Activated CD4-positive, alpha-beta T cell treated with anti-CD3 and anti-CD28 coated beads for 36 hours (primary cell): ENCODE measurements around the gene GPR183. TPM values are rescaled to one million over a fixed set of nuclear protein-coding genes. Genes with fewer than 3 reads are reported as not detected.

Source experiments
- ATAC-seq: fragments of 200-7000 bp; cut with Tn5 transposase; one replicate; pipeline ENCODE4 v1.10.0; 2021; ENCODE audit warnings: mild to moderate bottlenecking, moderate library complexity
- CTCF ChIA-PET: fragments of 350-600 bp; sonication (Branson Sonifier 250); formaldehyde crosslinking; loops from one replicate; lab custom pipeline; 2021; ENCODE audit warnings: antibody characterized with exemption; lab: Charles Lee
- POLR2A ChIA-PET: fragments of 350-600 bp; sonication (Branson Sonifier 250); formaldehyde crosslinking; loops from one replicate; lab custom pipeline; 2021; ENCODE audit warnings: antibody characterized with exemption, inconsistent platforms; lab: Charles Lee
- DNase-seq: peaks from one replicate; pipeline ENCODE4 v3.0.0-alpha.2; 2020
- H3K27ac Mint-ChIP-seq: one replicate; pipeline ENCODE4 v1.8.0; 2021; ENCODE audit warnings: mixed read lengths
- H3K27me3 Mint-ChIP-seq: one replicate; pipeline ENCODE4 v1.8.0; 2021; ENCODE audit warnings: mixed read lengths
- H3K36me3 Mint-ChIP-seq: one replicate; pipeline ENCODE4 v1.8.0; 2021; ENCODE audit warnings: low read depth, mixed read lengths
- H3K4me1 Mint-ChIP-seq: one replicate; pipeline ENCODE4 v1.8.0; 2021; ENCODE audit warnings: mixed read lengths
- H3K4me3 Mint-ChIP-seq: one replicate; pipeline ENCODE4 v1.8.0; 2021; ENCODE audit warnings: mild to moderate bottlenecking, moderate library complexity, mixed read lengths
- H3K9me3 Mint-ChIP-seq: one replicate; pipeline ENCODE4 v1.8.0; 2021; ENCODE audit warnings: low read depth, mixed read lengths
- intact Hi-C, 2 experiments: fragments of 100-400 bp; cut with DNase I in 1 of 2; cut with micrococcal nuclease in 1 of 2; formaldehyde crosslinking; loops; one replicate each; pipeline versions ENCODE4 v1.14.2 to v1.15.1; 2022 to 2024; cut with DNase I, micrococcal nuclease
- total RNA-seq, 2 experiments: library from RNA; stranded (reverse); gene quantifications; one replicate each; pipeline ENCODE4 v1.2.3, GENCODE V29; 2021

The GPR183 gene
- total RNA-seq, 2 experiments from 2014 or later = 50.3 to 51.9 TPM

- CTCF ChIA-PET = interaction anchor here (3.2 kb wide), 1 partner anchor 27 kb away, joined by 34 read pairs; no protein-coding TSS in a partner anchor
- DNase-seq = no peak
- Mint-ChIP-seq H3K27ac (no peak overlapping the region), H3K9me3 (no peaks in the 10 kb centered on the region), H3K4me1 (peaks cover 88% of the 10 kb centered on the region), H3K27me3 (no peaks in the 10 kb centered on the region), H3K36me3 (peaks cover 70% of the 10 kb centered on the region), H3K4me3 (no peak overlapping the region)
- POLR2A ChIA-PET = no interaction called here
- ATAC-seq = no peak
- intact Hi-C loops = loop anchor here in 1 of 2 experiments (10.0 kb wide), 1 partner anchor 775 kb away; the partner anchor contains the start of gene STK24
Observed at GRCh38 chr13:99350191-99350590, 43.0 kb upstream of the GPR183 start.

- intact Hi-C loops = no loop called here
- POLR2A ChIA-PET = interaction anchor here (1.1 to 1.6 kb wide), 2 partner anchors 33 kb away, joined by 3 to 4 read pairs; no protein-coding TSS in a partner anchor
- Mint-ChIP-seq H3K27me3 (no peaks in the 10 kb centered on the region), H3K27ac (peak overlapping the region; percentile 27), H3K4me1 (peaks cover 73% of the 10 kb centered on the region), H3K4me3 (no peak overlapping the region), H3K36me3 (peaks cover 75% of the 10 kb centered on the region), H3K9me3 (no peaks in the 10 kb centered on the region)
- CTCF ChIA-PET = interaction anchor here (0.8 to 2.0 kb wide), 7 partner anchors 12 to 88 kb away, joined by 3 to 8 read pairs (median 3); no protein-coding TSS in a partner anchor
- ATAC-seq = peak; percentile 40
- DNase-seq = peak; percentile 54
Observed at GRCh38 chr13:99347911-99348451, 40.8 kb upstream of the GPR183 start.

DNA sequence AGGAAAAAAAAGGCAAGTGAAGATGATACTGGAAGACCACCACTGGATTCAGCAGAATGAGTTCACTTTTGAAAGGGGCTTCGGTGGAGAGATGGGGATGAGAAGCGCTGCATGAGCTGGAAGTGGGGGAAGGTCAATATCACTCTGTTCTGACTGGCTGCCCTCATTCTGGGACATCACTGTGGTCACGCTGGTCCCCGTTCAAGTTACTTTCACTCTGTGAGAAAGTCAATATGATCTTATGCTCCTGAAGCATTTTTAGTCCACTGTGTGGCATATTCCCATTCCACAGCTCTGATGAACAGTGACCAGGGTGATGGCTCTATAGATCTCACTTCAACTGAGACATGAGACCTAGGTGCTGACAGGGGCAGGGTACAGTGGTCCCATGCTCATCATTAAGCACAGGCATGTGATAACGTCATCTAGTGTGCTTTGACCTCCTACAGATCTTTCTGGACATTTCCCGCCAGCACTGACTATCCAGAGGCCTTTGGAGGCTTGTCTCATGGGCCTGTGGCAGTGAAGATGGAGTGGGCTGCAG lies 40.2 kb upstream of the GPR183 start:
- Mint-ChIP-seq H3K4me3 (no peak overlapping the region), H3K27me3 (no peaks in the 10 kb centered on the region), H3K36me3 (peaks cover 75% of the 10 kb centered on the region), H3K9me3 (no peaks in the 10 kb centered on the region), H3K4me1 (peaks cover 67% of the 10 kb centered on the region), H3K27ac (peak overlapping the region; percentile 27)
- ATAC-seq (no peak), DNase-seq (no peak)
- CTCF ChIA-PET = interaction anchor here (0.8 kb wide), 2 partner anchors 32 to 88 kb away, joined by 3 read pairs; no protein-coding TSS in a partner anchor
- intact Hi-C loops = no loop called here
- POLR2A ChIA-PET = interaction anchor here (0.6 to 1.1 kb wide), 2 partner anchors 33 to 228 kb away, joined by 4 to 6 read pairs; no protein-coding TSS in a partner anchor

GRCh38 chr13:99346335-99347042 lies 39.3 kb upstream of the GPR183 start:
- intact Hi-C loops = no loop called here
- CTCF ChIA-PET = interaction anchor here (0.5 kb wide), 1 partner anchor 221 kb away, joined by 3 read pairs; no protein-coding TSS in a partner anchor
- POLR2A ChIA-PET = interaction anchor here (0.6 kb wide), 1 partner anchor 227 kb away, joined by 6 read pairs; no protein-coding TSS in a partner anchor
- Mint-ChIP-seq H3K4me3 (no peak overlapping the region), H3K27ac (peak overlapping the region; percentile 34), H3K36me3 (peaks cover 76% of the 10 kb centered on the region), H3K27me3 (no peaks in the 10 kb centered on the region), H3K9me3 (no peaks in the 10 kb centered on the region), H3K4me1 (peaks cover 63% of the 10 kb centered on the region)
- DNase-seq (no peak), ATAC-seq (no peak)

DNA sequence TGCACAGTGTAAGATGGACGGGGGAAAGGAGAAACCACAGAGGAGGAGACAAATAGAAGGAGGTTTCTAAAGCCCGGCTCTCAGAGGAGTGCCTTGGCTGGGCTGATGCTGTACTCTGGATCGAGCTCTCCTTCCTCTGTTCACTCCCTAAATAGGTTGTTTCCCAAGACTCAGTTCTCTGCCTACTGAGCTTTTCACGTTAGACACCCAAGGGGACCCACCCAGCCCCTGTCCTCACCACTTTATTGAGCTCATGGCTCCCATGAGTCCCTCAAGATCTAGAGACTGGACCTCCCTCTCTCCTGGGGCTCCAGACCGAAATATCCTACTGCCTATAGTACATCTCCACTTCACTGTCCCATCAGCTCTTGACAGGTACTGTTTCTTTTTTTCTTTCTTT lies 38.1 kb upstream of the GPR183 start:
- intact Hi-C loops = no loop called here
- Mint-ChIP-seq H3K4me3 (no peak overlapping the region), H3K36me3 (peaks cover 79% of the 10 kb centered on the region), H3K9me3 (no peaks in the 10 kb centered on the region), H3K27me3 (no peaks in the 10 kb centered on the region), H3K27ac (no peak overlapping the region), H3K4me1 (peaks cover 64% of the 10 kb centered on the region)
- ChIA-PET CTCF (no interaction called here), POLR2A (no interaction called here)
- ATAC-seq (no peak), DNase-seq (no peak)

GRCh38 chr13:99344610-99345208 lies 37.5 kb upstream of the GPR183 start:
- no peak overlapping the region for H3K27ac Mint-ChIP-seq
- ChIA-PET POLR2A (no interaction called here), CTCF (interaction anchor here (1.0 to 1.9 kb wide), 6 partner anchors 8 to 62 kb away, joined by 3 to 8 read pairs (median 4); no protein-coding TSS in a partner anchor)
- ATAC-seq (no peak), DNase-seq (no peak)
- H3K27me3 Mint-ChIP-seq = no peaks in the 10 kb centered on the region
- no peaks in the 10 kb centered on the region for H3K9me3 Mint-ChIP-seq
- H3K36me3 Mint-ChIP-seq = peaks cover 77% of the 10 kb centered on the region
- no peak overlapping the region for H3K4me3 Mint-ChIP-seq
- intact Hi-C loops = no loop called here
- peaks cover 67% of the 10 kb centered on the region for H3K4me1 Mint-ChIP-seq

DNA sequence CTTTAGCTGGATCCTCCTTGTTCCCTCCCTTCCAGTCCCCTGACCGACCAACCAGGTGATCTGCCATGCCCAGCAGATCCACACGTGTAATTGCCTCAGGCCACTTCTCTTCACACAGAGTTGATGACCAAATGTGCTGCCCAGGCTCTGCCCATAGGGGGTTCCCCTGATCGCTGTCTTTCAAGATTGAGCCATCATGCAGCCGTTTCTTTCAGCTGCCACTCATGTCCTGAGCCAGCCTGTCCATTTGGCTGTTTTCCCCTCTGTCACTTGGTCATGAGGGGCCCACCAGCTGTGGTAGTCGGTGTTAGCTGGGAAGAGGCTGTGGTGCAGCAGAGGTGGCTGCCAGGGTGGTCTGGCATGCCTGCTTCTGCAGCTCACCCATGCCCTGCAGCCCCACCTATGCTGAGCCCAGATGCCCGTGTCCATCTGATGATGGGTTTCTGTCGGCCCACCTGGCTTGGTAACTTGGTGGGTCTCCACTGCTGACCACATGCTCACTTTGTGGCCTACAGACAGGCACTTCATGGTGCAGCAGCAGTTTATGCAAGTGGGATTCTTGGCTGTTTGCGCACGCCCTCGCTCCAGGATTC lies 35.6 kb upstream of the GPR183 start:
- Mint-ChIP-seq H3K27me3 (no peaks in the 10 kb centered on the region), H3K36me3 (peaks cover 67% of the 10 kb centered on the region), H3K9me3 (no peaks in the 10 kb centered on the region), H3K4me1 (peaks cover 65% of the 10 kb centered on the region), H3K4me3 (no peak overlapping the region), H3K27ac (peak overlapping the region; percentile 26)
- no peak for DNase-seq
- CTCF ChIA-PET = interaction anchor here (1.1 to 1.9 kb wide), 3 partner anchors 8 to 14 kb away, joined by 3 to 8 read pairs (median 8); no protein-coding TSS in a partner anchor
- no peak for ATAC-seq
- intact Hi-C loops = no loop called here
- POLR2A ChIA-PET = no interaction called here

GRCh38 chr13:99341969-99342722 lies 34.9 kb upstream of the GPR183 start:
- intact Hi-C loops = no loop called here
- no peak overlapping the region for H3K4me3 Mint-ChIP-seq
- CTCF ChIA-PET = interaction anchor here (0.9 to 1.0 kb wide), 2 partner anchors 10 to 73 kb away, joined by 4 to 8 read pairs; no protein-coding TSS in a partner anchor
- H3K9me3 Mint-ChIP-seq = no peaks in the 10 kb centered on the region
- H3K27me3 Mint-ChIP-seq = no peaks in the 10 kb centered on the region
- no peak overlapping the region for H3K27ac Mint-ChIP-seq
- DNase-seq (no peak), ATAC-seq (no peak)
- peaks cover 64% of the 10 kb centered on the region for H3K4me1 Mint-ChIP-seq
- H3K36me3 Mint-ChIP-seq = peaks cover 67% of the 10 kb centered on the region
- POLR2A ChIA-PET = interaction anchor here (1.0 kb wide), 1 partner anchor 10 kb away, joined by 3 read pairs; no protein-coding TSS in a partner anchor

- CTCF ChIA-PET = interaction anchor here (1.9 kb wide), 1 partner anchor 10 kb away, joined by 4 read pairs; no protein-coding TSS in a partner anchor
- no peaks in the 10 kb centered on the region for H3K27me3 Mint-ChIP-seq
- H3K9me3 Mint-ChIP-seq = no peaks in the 10 kb centered on the region
- peaks cover 65% of the 10 kb centered on the region for H3K4me1 Mint-ChIP-seq
- DNase-seq = no peak
- no peak overlapping the region for H3K4me3 Mint-ChIP-seq
- peaks cover 62% of the 10 kb centered on the region for H3K36me3 Mint-ChIP-seq
- no peak for ATAC-seq
- POLR2A ChIA-PET = no interaction called here
- H3K27ac Mint-ChIP-seq = no peak overlapping the region
- intact Hi-C loops = no loop called here
Observed at GRCh38 chr13:99340638-99341037, 33.4 kb upstream of the GPR183 start.

DNA sequence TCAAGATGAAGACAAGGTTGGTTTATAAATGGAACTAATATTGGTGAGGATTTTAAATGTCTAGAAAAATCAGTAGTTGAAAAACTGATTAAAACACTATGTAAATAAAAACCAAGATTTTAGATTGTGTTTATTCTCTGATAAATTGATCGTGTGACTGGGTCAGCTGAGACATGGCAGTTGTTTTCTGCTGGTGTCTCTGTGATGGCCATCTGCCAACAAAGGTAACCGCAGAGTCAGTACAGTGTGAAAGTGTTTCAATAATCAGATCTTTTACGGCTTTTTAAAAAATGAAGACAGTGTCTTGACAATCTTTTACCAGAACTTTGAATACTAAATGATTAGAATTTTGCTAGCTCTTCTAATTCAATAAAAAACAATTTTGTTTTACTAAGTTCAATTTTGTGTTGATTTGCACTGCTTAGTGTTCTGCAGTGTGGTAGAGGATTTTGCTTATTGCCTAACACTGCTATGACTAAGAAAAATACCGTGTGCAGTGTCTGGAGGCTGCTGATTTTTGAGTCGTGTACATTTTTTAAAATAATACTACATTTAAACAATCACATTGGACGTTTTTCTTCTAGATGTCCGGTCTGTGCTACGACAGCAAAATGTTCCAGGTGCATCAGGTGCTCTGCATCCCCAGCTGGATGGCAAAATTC lies 32.7 kb upstream of the GPR183 start:
- ATAC-seq = peak; percentile 74

More for the DNA sequence above, 32.7 kb upstream of the GPR183 start:
- ChIA-PET CTCF (interaction anchor here (1.0 to 1.9 kb wide), 2 partner anchors 10 to 73 kb away, joined by 3 to 4 read pairs; no protein-coding TSS in a partner anchor), POLR2A (no interaction called here)
- H3K27ac Mint-ChIP-seq = no peak overlapping the region
- intact Hi-C loops = no loop called here
- no peak overlapping the region for H3K4me3 Mint-ChIP-seq
- H3K27me3 Mint-ChIP-seq = no peaks in the 10 kb centered on the region
- no peaks in the 10 kb centered on the region for H3K9me3 Mint-ChIP-seq
- peaks cover 61% of the 10 kb centered on the region for H3K36me3 Mint-ChIP-seq
- peak; percentile 68 for DNase-seq
- H3K4me1 Mint-ChIP-seq = peaks cover 68% of the 10 kb centered on the region
